Pancreas (tissue), 10 donors: ENCODE measurements around the gene AP3B1. TPM values are rescaled to one million over a fixed set of nuclear protein-coding genes. Genes with fewer than 3 reads are reported as not detected.

ENCODE experiments used
- ATAC-seq, 4 donors: fragments of 200-7000 bp; cut with Tn5 transposase; one replicate each; pipeline versions ENCODE4 v1.8.0 to v1.9.1; 2020; ENCODE audit warnings: mild to moderate bottlenecking in 4 of 4, moderate library complexity in 4 of 4
- DNase-seq, 6 donors: peaks; one replicate each; pipeline ENCODE4 v3.0.0-alpha.2; 2020
- FAIRE-seq: peaks from 2 replicates; lab custom pipeline; 2012; peaks lifted over from hg19 to GRCh38; lab: Jason Lieb, UNC
- H3K27ac ChIP-seq, 4 donors: fragments of 200-600 bp; sonication (generic); 1 replicate in 3 of 4; 2 replicates in 1 of 4; pipeline versions ENCODE4 v1.5.0 to v1.8.0; 2020
- H3K27me3 ChIP-seq, 4 donors: fragments of 200-600 bp; one replicate each; pipeline ENCODE4 v1.8.0; 2021
- H3K36me3 ChIP-seq, 3 donors: fragments of 200-600 bp; sonication (generic) in 1 of 3; one replicate each; pipeline versions ENCODE4 v1.5.0 to v1.8.0; 2020 to 2021
- H3K4me1 ChIP-seq, 3 donors: fragments of 200-600 bp; one replicate each; pipeline ENCODE4 v1.8.0; 2021
- H3K4me3 ChIP-seq, 4 donors: fragments of 200-600 bp; sonication (generic) in 2 of 4; one replicate each; pipeline versions ENCODE4 v1.5.0 to v1.8.0; 2020 to 2021
- H3K9me3 ChIP-seq, 4 donors: fragments of 200-600 bp; one replicate each; pipeline ENCODE4 v1.8.0; 2021
- CTCF ChIP-seq, 4 donors: fragments of 200-600 bp; sonication (generic) in 3 of 4; IDR thresholded peaks; one replicate each; pipeline versions ENCODE4 v1.5.0 to v1.8.0; 2021; ENCODE audit warnings: antibody characterized with exemption in 4 of 4
- WGBS, 2 donors: extraction: QIAGEN DNeasy Blood & Tissue Kit; methylation state at CpG; one replicate each; pipeline ENCODE4 v1.1.7; 2013; 5-methylcytosine and 5-hydroxymethylcytosine counted together
- intact Hi-C, 3 donors: fragments of 100-400 bp; cut with DNase I; formaldehyde crosslinking; loops; one replicate each; pipeline versions ENCODE4 v1.11.1 to v1.14.2; 2022
- polyA plus RNA-seq, 2 donors: library from polyadenylated mRNA; stranded (reverse); fragments of 200-250 nt; gene quantifications; one replicate each; pipeline ENCODE4 v1.2.3, GENCODE V29; 2013
- total RNA-seq, 6 donors: library from RNA; stranded (reverse); fragmentation: NEBNext Ultra II Directional in 4 of 6; extraction: Animal tissue kit (Norgen Biotek cat#: 25700) in 4 of 6; gene quantifications; one replicate each; pipeline versions ENCODE4 v1.2.1 to v1.2.4, GENCODE V29; 2021 to 2023
- donor health status: healthy with polysubstance abuse.
- donor health status: DM: no; HTN: no; CAD: no; lungs with moderate emphysema.
- donor health status: DM: no; HTN: no; CAD: no.
- donor health status: control.
- donor health status: control.
- donor health status: Bipolar disorder and iron deficiency.
- donor health status: DM: yes; HTN: yes; CAD: no.
- donor health status: DM: no; HTN: no; CAD: no.
- donor health status: DM: no; HTN: no; CAD: no.
- donor health status: DM: yes; HTN: yes; CAD: no.

The AP3B1 gene
- total and polyA plus RNA-seq, 8 donors = 11.9 to 26.0 (median 18.2) TPM

DNA sequence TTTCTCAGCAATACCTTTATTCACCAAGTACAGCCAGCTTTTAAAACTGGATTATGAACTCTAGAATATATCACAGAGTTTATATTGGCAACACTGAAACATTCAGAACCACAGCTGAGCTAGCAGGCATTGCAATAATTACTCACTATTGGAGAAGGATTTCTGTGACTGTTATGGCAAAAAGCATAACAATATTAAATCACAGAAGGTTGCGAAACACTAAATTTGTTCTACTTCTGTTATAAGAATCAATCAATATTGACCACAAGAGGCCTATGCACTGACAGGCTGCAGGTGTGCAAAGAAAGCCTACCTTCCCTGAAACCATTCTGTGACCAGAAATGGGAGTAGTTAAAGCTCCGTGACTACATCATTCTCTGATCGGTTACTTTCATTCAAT is 59.2 kb downstream of the AP3B1 start:
- no peak overlapping the region for H3K4me3 ChIP-seq
- no peaks in the 10 kb centered on the region for H3K27me3 ChIP-seq
- WGBS, 2 donors = 19 to 22% methylated on average over 3 of the region's 3 CpGs
- H3K4me1 ChIP-seq = peaks cover 3 to 14% (median 7%) of the 10 kb centered on the region in 3 donors
- intact Hi-C loops = no loop called here
- TF ChIP-seq CTCF (IDR thresholded peaks at IDR 0.05) = no peak
- ATAC-seq = peak; percentile 76 to 87 (median 86)
- no peaks in the 10 kb centered on the region for H3K36me3 ChIP-seq
- no peak for FAIRE-seq
- no peaks in the 10 kb centered on the region for H3K9me3 ChIP-seq
- peak overlapping the region in 1 of 4 donors; percentile 50 for H3K27ac ChIP-seq
- peak in 2 of 6 donors; percentile 18 to 29 for DNase-seq

DNA sequence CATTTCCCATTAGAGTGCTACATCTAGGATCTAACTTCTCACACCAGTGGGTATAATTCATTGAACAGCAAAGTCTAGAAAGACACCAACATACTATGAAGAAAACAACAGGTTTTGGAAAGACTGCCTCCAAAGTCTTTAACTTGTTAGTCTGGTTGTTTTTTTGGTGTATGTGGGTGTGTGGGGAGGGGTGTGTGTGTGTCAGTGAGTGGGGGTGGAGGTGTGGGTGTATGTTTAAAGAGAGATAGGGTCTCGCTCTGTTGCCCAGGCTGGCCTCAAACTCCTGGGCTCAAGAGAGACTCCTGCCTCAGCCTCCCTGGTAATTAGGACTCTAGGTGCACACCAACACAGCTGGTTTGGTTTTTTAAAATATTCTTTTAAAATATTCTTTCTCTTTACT is 59.7 kb downstream of the AP3B1 start:
- peaks cover 3 to 14% (median 7%) of the 10 kb centered on the region in 3 donors for H3K4me1 ChIP-seq
- FAIRE-seq (no peak), ATAC-seq (no peak), DNase-seq (no peak)
- TF ChIP-seq CTCF (IDR thresholded peaks at IDR 0.05) = no peak
- no peaks in the 10 kb centered on the region for H3K27me3 ChIP-seq
- no peaks in the 10 kb centered on the region for H3K9me3 ChIP-seq
- no peak overlapping the region for H3K4me3 ChIP-seq
- intact Hi-C loops = no loop called here
- peak overlapping the region in 1 of 4 donors; percentile 50 for H3K27ac ChIP-seq
- 86 to 90% methylated on average over 1 of the region's 1 CpG for WGBS, 2 donors
- H3K36me3 ChIP-seq = no peaks in the 10 kb centered on the region

GRCh38 chr5:78232163-78232562 is 62.3 kb downstream of the AP3B1 start:
- Histone ChIP-seq H3K4me1 (peaks cover 3 to 14% (median 7%) of the 10 kb centered on the region in 3 donors), H3K27me3 (no peaks in the 10 kb centered on the region), H3K9me3 (no peaks in the 10 kb centered on the region), H3K4me3 (no peak overlapping the region), H3K36me3 (no peaks in the 10 kb centered on the region), H3K27ac (no peak overlapping the region)
- ATAC-seq = no peak
- intact Hi-C loops = no loop called here
- 63 to 77% methylated on average over 1 of the region's 1 CpG for WGBS, 2 donors
- no peak for DNase-seq
- FAIRE-seq = no peak
- TF ChIP-seq CTCF (IDR thresholded peaks at IDR 0.05) = no peak

DNA sequence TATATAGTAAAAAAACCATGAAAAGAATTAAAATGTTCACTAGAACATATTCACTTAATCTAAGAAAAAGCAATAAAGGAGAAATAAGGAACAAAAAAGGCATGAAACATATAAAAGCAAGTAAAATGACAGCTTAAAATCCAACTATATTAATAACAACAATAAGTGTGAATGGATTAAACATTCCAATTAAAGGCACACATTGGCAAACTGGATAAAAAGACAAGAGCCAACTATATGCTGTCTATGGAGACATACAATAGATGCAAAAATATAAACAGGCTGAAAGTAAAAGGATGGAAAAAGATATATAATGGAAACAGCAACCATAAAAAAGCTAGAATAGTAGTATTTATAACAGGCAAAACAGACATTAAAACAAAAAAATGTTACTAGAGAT is 70.1 kb downstream of the AP3B1 start:
- H3K4me1 ChIP-seq = no peaks in the 10 kb centered on the region
- no peak overlapping the region for H3K27ac ChIP-seq
- no peak for DNase-seq
- FAIRE-seq = peak; percentile 13
- intact Hi-C loops = no loop called here
- no peaks in the 10 kb centered on the region for H3K27me3 ChIP-seq
- TF ChIP-seq CTCF (IDR thresholded peaks at IDR 0.05) = no peak
- no peak for ATAC-seq
- H3K36me3 ChIP-seq = peaks cover 0 to 9% (median 9%) of the 10 kb centered on the region in 3 donors
- H3K4me3 ChIP-seq = no peak overlapping the region
- H3K9me3 ChIP-seq = no peaks in the 10 kb centered on the region

DNA sequence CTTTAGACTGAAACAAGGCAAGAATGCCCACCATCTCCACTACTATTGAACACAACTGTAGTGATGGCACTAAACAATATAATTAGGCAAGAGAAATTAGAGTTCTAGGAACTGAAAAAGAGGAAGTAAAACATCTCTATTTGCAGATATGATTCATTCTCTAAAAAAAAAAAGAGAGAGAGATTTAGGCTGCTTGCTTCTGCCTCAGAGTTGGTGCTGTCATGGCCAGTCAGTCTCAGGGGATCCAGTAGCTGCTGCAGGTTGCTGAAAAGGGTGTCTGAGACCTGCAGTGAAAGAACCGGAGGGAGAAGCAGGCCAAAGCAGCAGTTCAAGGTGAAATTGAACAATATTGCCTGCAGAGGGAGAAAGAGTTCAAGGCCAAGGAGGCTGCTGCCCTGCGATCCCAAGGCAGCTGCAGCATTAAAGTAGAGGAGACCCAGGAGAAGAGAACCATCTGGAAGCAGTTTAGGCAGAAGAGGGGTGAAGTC is 72.5 kb downstream of the AP3B1 start:
- Histone ChIP-seq H3K4me1 (no peaks in the 10 kb centered on the region), H3K27ac (no peak overlapping the region), H3K4me3 (no peak overlapping the region), H3K36me3 (peaks cover 0 to 9% (median 9%) of the 10 kb centered on the region in 3 donors), H3K9me3 (no peaks in the 10 kb centered on the region), H3K27me3 (no peaks in the 10 kb centered on the region)
- DNase-seq (no peak), ATAC-seq (no peak), FAIRE-seq (no peak)
- WGBS, 2 donors = 94 to 97% methylated on average over 2 of the region's 2 CpGs
- TF ChIP-seq CTCF (IDR thresholded peaks at IDR 0.05) = no peak
- intact Hi-C loops = no loop called here
